ENCODE results near the gene VAV3. TPM values are rescaled to one million over a fixed set of nuclear protein-coding genes. Genes with fewer than 3 reads are reported as not detected.

The VAV3 gene
- total RNA-seq, 2 experiments from 2014 or later = 5.5 to 5.6 TPM

- no peak for ATAC-seq (ENCODE audit: poor library complexity)
- Histone ChIP-seq H3K27me3 (ENCODE audit: control insufficient read depth in 1 of 2, insufficient read depth in 2 of 2, low read length in 2 of 2) (no peaks in the 10 kb centered on the region), H3K4me3 (ENCODE audit: low read length) (no peak overlapping the region), H3K27ac (ENCODE audit: low read depth in 1 of 2, low read length in 2 of 2) (no peak overlapping the region), H3K9me3 (ENCODE audit: control insufficient read depth in 1 of 2, insufficient read depth in 1 of 2, low read length in 2 of 2) (no peaks in the 10 kb centered on the region), H3K36me3 (ENCODE audit: insufficient read depth, low read length) (no peaks in the 10 kb centered on the region), H3K4me1 (ENCODE audit: insufficient read depth, low read length) (no peaks in the 10 kb centered on the region)
- Mint-ChIP-seq H3K4me1 (ENCODE audit: low read depth) (no peaks in the 10 kb centered on the region), H3K4me3 (no peak overlapping the region), H3K27ac (no peak overlapping the region), H3K36me3 (ENCODE audit: low read depth) (no peaks in the 10 kb centered on the region), H3K9me3 (no peaks in the 10 kb centered on the region), H3K27me3 (no peaks in the 10 kb centered on the region)
- CTCF ChIA-PET = no interaction called here
- intact Hi-C loops (cut with DNase I, micrococcal nuclease) = no loop called here
- POLR2A ChIA-PET = no interaction called here
- DNase-seq = no peak
- no peak for TF ChIP-seq CTCF (IDR thresholded peaks at IDR 0.05)
These were observed 321.2 kb downstream of the VAV3 start for GRCh38 chr1:107643766-107644165.

- DNase-seq (no peak), ATAC-seq (ENCODE audit: poor library complexity) (no peak)
- Histone ChIP-seq H3K9me3 (ENCODE audit: control insufficient read depth in 1 of 2, insufficient read depth in 1 of 2, low read length in 2 of 2) (no peaks in the 10 kb centered on the region), H3K36me3 (ENCODE audit: insufficient read depth, low read length) (no peaks in the 10 kb centered on the region), H3K4me3 (ENCODE audit: low read length) (no peak overlapping the region), H3K27me3 (ENCODE audit: control insufficient read depth in 1 of 2, insufficient read depth in 2 of 2, low read length in 2 of 2) (no peaks in the 10 kb centered on the region), H3K4me1 (ENCODE audit: insufficient read depth, low read length) (no peaks in the 10 kb centered on the region), H3K27ac (ENCODE audit: low read depth in 1 of 2, low read length in 2 of 2) (no peak overlapping the region)
- Mint-ChIP-seq H3K4me3 (no peak overlapping the region), H3K4me1 (ENCODE audit: low read depth) (no peaks in the 10 kb centered on the region), H3K27ac (no peak overlapping the region), H3K27me3 (no peaks in the 10 kb centered on the region), H3K9me3 (no peaks in the 10 kb centered on the region), H3K36me3 (ENCODE audit: low read depth) (no peaks in the 10 kb centered on the region)
- ChIA-PET POLR2A (no interaction called here), CTCF (no interaction called here)
- intact Hi-C loops (cut with DNase I, micrococcal nuclease) = no loop called here
- no peak for TF ChIP-seq CTCF (IDR thresholded peaks at IDR 0.05)
These were observed 324.8 kb downstream of the VAV3 start for GRCh38 chr1:107640207-107640606.

- CTCF ChIA-PET = no interaction called here
These were observed 327.9 kb downstream of the VAV3 start for GRCh38 chr1:107637101-107637500.

More at GRCh38 chr1:107637101-107637500, 327.9 kb downstream of the VAV3 start:
- intact Hi-C loops (cut with DNase I, micrococcal nuclease) = no loop called here
- Histone ChIP-seq H3K9me3 (ENCODE audit: control insufficient read depth in 1 of 2, insufficient read depth in 1 of 2, low read length in 2 of 2) (no peaks in the 10 kb centered on the region), H3K27me3 (ENCODE audit: control insufficient read depth in 1 of 2, insufficient read depth in 2 of 2, low read length in 2 of 2) (no peaks in the 10 kb centered on the region), H3K36me3 (ENCODE audit: insufficient read depth, low read length) (no peaks in the 10 kb centered on the region), H3K4me1 (ENCODE audit: insufficient read depth, low read length) (no peaks in the 10 kb centered on the region), H3K4me3 (ENCODE audit: low read length) (no peak overlapping the region), H3K27ac (ENCODE audit: low read depth in 1 of 2, low read length in 2 of 2) (no peak overlapping the region)
- no peaks in the 10 kb centered on the region for H3K36me3 Mint-ChIP-seq (ENCODE audit: low read depth)
- POLR2A ChIA-PET = no interaction called here
- H3K27ac Mint-ChIP-seq = no peak overlapping the region
- no peak for TF ChIP-seq CTCF (IDR thresholded peaks at IDR 0.05)
- ATAC-seq (ENCODE audit: poor library complexity) = no peak
- H3K4me1 Mint-ChIP-seq (ENCODE audit: low read depth) = no peaks in the 10 kb centered on the region
- DNase-seq = no peak
- no peak overlapping the region for H3K4me3 Mint-ChIP-seq
- H3K27me3 Mint-ChIP-seq = no peaks in the 10 kb centered on the region
- peaks cover 2% of the 10 kb centered on the region for H3K9me3 Mint-ChIP-seq

Data from CD4-positive, alpha-beta T cell (primary cell).